ENCODE results near the gene UBR2. TPM values are rescaled to one million over a fixed set of nuclear protein-coding genes. Genes with fewer than 3 reads are reported as not detected.

UBR2 gene
- total and polyA plus RNA-seq, 2 donors from 2014 or later: 7.6 to 35.2 TPM

DNA sequence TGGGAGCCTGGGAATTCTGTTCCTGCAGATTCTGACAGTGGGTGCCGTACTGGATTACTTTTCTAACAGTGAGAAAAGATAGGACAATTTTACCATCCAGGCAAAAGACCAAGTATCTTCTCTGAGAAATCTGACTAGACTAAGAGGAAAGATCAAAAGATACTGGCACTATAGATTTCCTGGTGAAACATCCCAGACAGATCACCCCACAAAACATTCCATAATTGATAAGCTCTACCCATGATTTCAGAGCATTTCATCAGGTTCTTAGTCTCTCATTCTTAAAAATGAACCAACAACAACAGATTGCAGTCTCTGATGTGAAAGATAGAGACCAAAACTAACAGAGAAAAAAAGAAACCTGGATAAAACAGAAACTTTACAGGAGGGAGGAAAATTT lies 13.6 kb upstream of the UBR2 start:
- Histone ChIP-seq H3K36me3 (ENCODE audit: control insufficient read depth in 2 of 3, insufficient read depth in 3 of 3, low read length in 3 of 3) (no peaks in the 10 kb centered on the region), H3K27ac (ENCODE audit: low read depth in 2 of 2, low read length in 2 of 2) (no peak overlapping the region), H3K4me1 (ENCODE audit: control insufficient read depth in 2 of 3, insufficient read depth in 2 of 3, low read depth in 1 of 3, low read length in 3 of 3) (peaks cover 0 to 6% (median 6%) of the 10 kb centered on the region in 3 donors), H3K4me3 (ENCODE audit: low read length in 3 of 3) (no peak overlapping the region), H3K9me3 (ENCODE audit: control insufficient read depth in 2 of 3, insufficient read depth in 1 of 3, low read length in 3 of 3) (no peaks in the 10 kb centered on the region), H3K9ac (ENCODE audit: low read length in 3 of 3) (no peak overlapping the region), H3K27me3 (ENCODE audit: control insufficient read depth, insufficient read depth, low read length) (no peaks in the 10 kb centered on the region)
- no peak for DNase-seq
- no peak for FAIRE-seq
- TF ChIP-seq CTCF (IDR thresholded peaks at IDR 0.05; ENCODE audit: borderline replicate concordance, extremely low read depth, insufficient read depth): no peak
- intact Hi-C loops (cut with DNase I): no loop called here

GRCh38 chr6:42551217-42551616 lies 12.6 kb upstream of the UBR2 start:
- H3K9ac ChIP-seq (ENCODE audit: low read length in 3 of 3): no peak overlapping the region
- no peak overlapping the region for H3K27ac ChIP-seq (ENCODE audit: low read depth in 2 of 2, low read length in 2 of 2)
- H3K4me1 ChIP-seq (ENCODE audit: control insufficient read depth in 2 of 3, insufficient read depth in 2 of 3, low read depth in 1 of 3, low read length in 3 of 3): peaks cover 0 to 6% (median 6%) of the 10 kb centered on the region in 3 donors
- H3K4me3 ChIP-seq (ENCODE audit: low read length in 3 of 3): no peak overlapping the region
- H3K36me3 ChIP-seq (ENCODE audit: control insufficient read depth in 2 of 3, insufficient read depth in 3 of 3, low read length in 3 of 3): no peaks in the 10 kb centered on the region
- no peak for FAIRE-seq
- no peak for DNase-seq
- no peak for TF ChIP-seq CTCF (IDR thresholded peaks at IDR 0.05; ENCODE audit: borderline replicate concordance, extremely low read depth, insufficient read depth)
- no peaks in the 10 kb centered on the region for H3K27me3 ChIP-seq (ENCODE audit: control insufficient read depth, insufficient read depth, low read length)
- intact Hi-C loops (cut with DNase I): no loop called here
- H3K9me3 ChIP-seq (ENCODE audit: control insufficient read depth in 2 of 3, insufficient read depth in 1 of 3, low read length in 3 of 3): no peaks in the 10 kb centered on the region

DNA sequence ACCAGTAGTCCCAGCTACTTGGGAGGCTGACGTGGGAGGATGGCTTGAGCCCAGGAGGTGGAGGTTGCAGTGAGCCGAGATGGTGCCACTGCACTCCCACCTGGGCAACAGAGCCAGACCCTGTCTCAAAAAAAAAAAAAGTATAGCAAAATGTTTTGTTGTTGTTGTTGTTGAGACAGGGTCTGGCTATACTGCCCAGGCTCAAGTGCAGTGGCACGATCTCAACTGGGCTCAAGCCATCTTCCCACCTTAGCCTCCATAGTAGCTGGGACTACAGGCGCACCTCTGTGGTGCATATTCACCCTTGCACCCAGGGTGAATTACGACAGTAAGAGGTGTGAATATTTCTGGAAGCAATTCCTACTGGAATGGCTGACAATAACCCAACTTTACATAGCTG lies 11.4 kb upstream of the UBR2 start:
- no peak for DNase-seq
- Histone ChIP-seq H3K27ac (ENCODE audit: low read depth in 2 of 2, low read length in 2 of 2) (no peak overlapping the region), H3K27me3 (ENCODE audit: control insufficient read depth, insufficient read depth, low read length) (no peaks in the 10 kb centered on the region), H3K4me1 (ENCODE audit: control insufficient read depth in 2 of 3, insufficient read depth in 2 of 3, low read depth in 1 of 3, low read length in 3 of 3) (peaks cover 0 to 3% (median under 1%) of the 10 kb centered on the region in 3 donors), H3K4me3 (ENCODE audit: low read length in 3 of 3) (no peak overlapping the region), H3K9ac (ENCODE audit: low read length in 3 of 3) (no peak overlapping the region), H3K9me3 (ENCODE audit: control insufficient read depth in 2 of 3, insufficient read depth in 1 of 3, low read length in 3 of 3) (no peaks in the 10 kb centered on the region), H3K36me3 (ENCODE audit: control insufficient read depth in 2 of 3, insufficient read depth in 3 of 3, low read length in 3 of 3) (no peaks in the 10 kb centered on the region)
- intact Hi-C loops (cut with DNase I): no loop called here
- FAIRE-seq: no peak
- TF ChIP-seq CTCF (IDR thresholded peaks at IDR 0.05; ENCODE audit: borderline replicate concordance, extremely low read depth, insufficient read depth): no peak

Data from kidney (tissue), 14 donors.